ENCODE measurements around the gene ZNF280B.

- TF ChIP-seq CTCF (IDR thresholded peaks at IDR 0.05 in 8 of 11, conservative IDR thresholded peaks at IDR 0.05 in 3 of 11) (no peak), POLR2AphosphoS5 (IDR thresholded peaks at IDR 0.05) (no peak)
These were observed 42.8 kb downstream of the ZNF280B start for GRCh38 chr22:22465782-22466181.

All from spleen (tissue), 7 donors.